Measurements from ENCODE around the gene SV2C. TPM values are rescaled to one million over a fixed set of nuclear protein-coding genes. Genes with fewer than 3 reads are reported as not detected.

SV2C gene
- total and polyA plus RNA-seq, 8 donors = 0.13 to 30.8 (median 1.4) TPM; not detected in 2

DNA sequence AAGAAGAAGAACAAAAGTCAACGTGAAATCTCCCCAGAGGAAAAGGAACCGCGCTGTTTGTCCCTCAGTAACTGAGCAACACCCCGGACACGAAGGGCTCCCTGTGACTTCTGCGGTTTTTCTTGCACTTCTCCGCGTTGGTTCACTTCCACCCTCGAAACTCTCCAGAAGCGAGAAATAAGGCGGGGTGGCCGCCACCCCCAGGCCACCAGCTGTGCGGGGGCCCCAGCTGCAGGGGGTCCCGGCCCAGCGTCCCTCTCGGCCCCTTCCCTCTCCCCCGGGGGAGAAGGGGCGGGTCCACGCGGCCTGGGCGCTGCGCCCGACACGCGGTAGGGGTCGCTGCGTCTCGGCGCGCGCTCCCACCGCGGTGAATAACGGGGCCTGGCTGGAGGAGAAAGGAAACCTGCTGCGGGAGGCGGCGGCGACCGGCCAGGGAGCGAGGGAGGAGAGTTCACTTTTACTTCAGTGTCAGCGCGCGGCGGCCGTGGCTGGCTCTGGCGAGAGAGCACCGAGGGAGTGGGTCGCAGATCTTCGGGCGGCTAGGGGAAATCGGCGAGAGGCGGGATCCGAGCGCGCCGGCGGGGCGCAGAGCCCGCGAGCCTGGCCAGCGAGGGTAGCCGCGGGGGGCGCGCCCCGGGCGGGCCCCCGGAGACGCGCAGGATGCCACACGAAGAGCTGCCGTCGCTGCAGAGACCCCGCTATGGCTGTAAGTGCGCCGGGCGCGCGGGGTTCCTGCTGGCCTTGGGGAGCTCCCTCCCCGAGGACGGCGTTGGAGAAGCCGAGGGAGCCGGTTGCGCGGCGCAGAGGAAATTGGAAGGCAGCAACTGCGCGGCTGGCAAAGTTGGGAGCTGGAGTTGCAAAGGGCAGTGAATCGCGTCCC lies 319.9 kb downstream of the SV2C start, which contains the start of gene IQGAP2:
TSS of gene IQGAP2 (plus strand) at position 400 of the 880 bp plus-strand sequence. CDS start at position 661, 261 bp downstream.
- Histone ChIP-seq H3K36me3 (no peaks in the 10 kb centered on the region), H3K9me3 (no peaks in the 10 kb centered on the region), H3K27me3 (peaks cover 0 to 12% (median 0%) of the 10 kb centered on the region in 3 donors), H3K27ac (peak within 1 kb of the TSS; percentile 88 to 95 (median 89)), H3K4me1 (peaks cover 0 to 51% (median 37%) of the 10 kb centered on the region in 4 donors), H3K4me3 (peak within 1 kb of the TSS; percentile 68 to 88 (median 74))
- TF ChIP-seq EP300 (IDR thresholded peaks at IDR 0.05) (no peak), POLR2AphosphoS5 (IDR thresholded peaks at IDR 0.05) (peak in 2 of 3 donors; percentile 53 to 79), CTCF (IDR thresholded peaks at IDR 0.05) (peak in 5 of 7 experiments; percentile 71 to 84 (median 73))
- peak; percentile 83 to 95 for DNase-seq
- intact Hi-C loops (cut with DNase I; ENCODE audit: low total_unique reads) = no loop called here
- 0 to 1% (median 0%) methylated on average over 43 to 92 of the region's 92 CpGs for WGBS, 5 donors

Small RNA genes within 50 kb of the gene (small RNA-seq; reads per million reads assigned to genes)
- gene AC113404.2 (0 reads per million in 4 donors), gene RNA5SP186 (0 reads per million in 4 donors)
